Tibial nerve (tissue), 4 donors: Measurements from ENCODE around the gene GLI1. TPM values are rescaled to one million over a fixed set of nuclear protein-coding genes. Genes with fewer than 3 reads are reported as not detected.
A peak's percentile ranks its signal among the peaks of the same experiment; 100 is the strongest.

Experiments used
- DNase-seq, 2 donors: peaks; one replicate each; pipeline ENCODE4 v3.0.0-alpha.2; 2019; ENCODE audit warnings: low spot score in 2 of 2
- H3K27ac ChIP-seq, 4 donors: fragments of 200-600 bp; sonication (generic) in 3 of 4; one replicate each; pipeline ENCODE4 v1.5.1; 2017 to 2019; ENCODE audit warnings: mild to moderate bottlenecking in 1 of 4
- H3K27me3 ChIP-seq, 2 donors: fragments of 200-600 bp; sonication (generic) in 1 of 2; one replicate each; pipeline versions ENCODE4 v1.5.1 to v1.6.0; 2017 to 2019
- H3K36me3 ChIP-seq, 3 donors: fragments of 200-600 bp; sonication (generic); one replicate each; pipeline ENCODE4 v1.5.1; 2018 to 2019
- H3K4me1 ChIP-seq, 4 donors: fragments of 200-600 bp; sonication (generic) in 3 of 4; one replicate each; pipeline ENCODE4 v1.5.1; 2017 to 2019
- H3K4me3 ChIP-seq, 4 donors: fragments of 200-600 bp; sonication (generic) in 3 of 4; one replicate each; pipeline ENCODE4 v1.5.1; 2017 to 2019; ENCODE audit warnings: mild to moderate bottlenecking in 1 of 4, moderate library complexity in 1 of 4
- H3K9me3 ChIP-seq, 4 donors: fragments of 200-600 bp; sonication (generic) in 3 of 4; one replicate each; pipeline ENCODE4 v1.5.1; 2017 to 2019
- CTCF ChIP-seq, 5 experiments: fragments of 200-600 bp in 3 of 5; fragments of 450-650 bp in 2 of 5; sonication (generic) in 3 of 5; IDR thresholded peaks; one replicate each; pipeline ENCODE4 v1.5.1; 2016 to 2019; ENCODE audit warnings: antibody characterized with exemption in 5 of 5, mild to moderate bottlenecking in 3 of 5, moderate library complexity in 2 of 5
- EP300 ChIP-seq, 2 donors: sonication (generic); formaldehyde crosslinking; IDR thresholded peaks; one replicate each; pipeline ENCODE4 v1.6.1; 2017; ENCODE audit warnings: antibody characterized with exemption in 2 of 2, mild to moderate bottlenecking in 1 of 2
- POLR2A ChIP-seq, 2 donors: fragments of 450-650 bp; IDR thresholded peaks; one replicate each; pipeline ENCODE4 v1.6.1; 2017; ENCODE audit warnings: antibody characterized with exemption in 2 of 2, mild to moderate bottlenecking in 2 of 2, moderate library complexity in 2 of 2
- WGBS, 2 donors: methylation state at CpG; one replicate each; pipeline ENCODE4 v1.1.5; 2018; 5-methylcytosine and 5-hydroxymethylcytosine counted together
- total RNA-seq, 4 donors: library from RNA; depleted of rRNA; stranded (reverse); fragments of >200 nt; gene quantifications; one replicate each; pipeline ENCODE4 v1.1.0, GENCODE V29; 2016

The GLI1 gene
- total RNA-seq, 4 donors from 2014 or later, result 16.2 to 61.0 (median 38.7) TPM

DNA sequence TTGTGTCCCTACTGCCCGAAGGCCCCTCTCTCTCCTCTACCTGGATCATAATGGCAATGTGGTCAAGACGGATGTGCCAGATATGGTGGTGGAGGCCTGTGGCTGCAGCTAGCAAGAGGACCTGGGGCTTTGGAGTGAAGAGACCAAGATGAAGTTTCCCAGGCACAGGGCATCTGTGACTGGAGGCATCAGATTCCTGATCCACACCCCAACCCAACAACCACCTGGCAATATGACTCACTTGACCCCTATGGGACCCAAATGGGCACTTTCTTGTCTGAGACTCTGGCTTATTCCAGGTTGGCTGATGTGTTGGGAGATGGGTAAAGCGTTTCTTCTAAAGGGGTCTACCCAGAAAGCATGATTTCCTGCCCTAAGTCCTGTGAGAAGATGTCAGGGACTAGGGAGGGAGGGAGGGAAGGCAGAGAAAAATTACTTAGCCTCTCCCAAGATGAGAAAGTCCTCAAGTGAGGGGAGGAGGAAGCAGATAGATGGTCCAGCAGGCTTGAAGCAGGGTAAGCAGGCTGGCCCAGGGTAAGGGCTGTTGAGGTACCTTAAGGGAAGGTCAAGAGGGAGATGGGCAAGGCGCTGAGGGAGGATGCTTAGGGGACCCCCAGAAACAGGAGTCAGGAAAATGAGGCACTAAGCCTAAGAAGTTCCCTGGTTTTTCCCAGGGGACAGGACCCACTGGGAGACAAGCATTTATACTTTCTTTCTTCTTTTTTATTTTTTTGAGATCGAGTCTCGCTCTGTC lies 2.7 kb upstream of the GLI1 start:
- 92 to 96% methylated on average over 6 of the region's 6 CpGs for WGBS, 2 donors
- Histone ChIP-seq H3K36me3 (no peaks in the 10 kb centered on the region), H3K4me3 (no peak overlapping the region), H3K4me1 (peaks cover 0 to 38% (median 23%) of the 10 kb centered on the region in 4 donors), H3K9me3 (no peaks in the 10 kb centered on the region), H3K27ac (peak overlapping the region in 1 of 4 donors; percentile 7), H3K27me3 (peaks cover 0 to 6% of the 10 kb centered on the region in 2 donors)
- TF ChIP-seq CTCF (IDR thresholded peaks at IDR 0.05) (no peak), EP300 (IDR thresholded peaks at IDR 0.05) (no peak)
- DNase-seq, result no peak

GRCh38 chr12:57458665-57459054 lies 925 bp upstream of the GLI1 start:
- H3K36me3 ChIP-seq, result no peaks in the 10 kb centered on the region
- no peaks in the 10 kb centered on the region for H3K9me3 ChIP-seq
- H3K4me1 ChIP-seq, result peaks cover 0 to 45% (median 23%) of the 10 kb centered on the region in 4 donors
- peaks cover 0 to 6% of the 10 kb centered on the region in 2 donors for H3K27me3 ChIP-seq
- TF ChIP-seq EP300 (IDR thresholded peaks at IDR 0.05), result no peak
- TF ChIP-seq CTCF (IDR thresholded peaks at IDR 0.05), result no peak
- TF ChIP-seq POLR2A (IDR thresholded peaks at IDR 0.05), result no peak
- WGBS, 2 donors, result 18% methylated on average over 3 of the region's 3 CpGs
- H3K4me3 ChIP-seq, result peak overlapping the region; percentile 62 to 84 (median 80)
- DNase-seq, result no peak
- H3K27ac ChIP-seq, result peak overlapping the region; percentile 60 to 92 (median 86)

DNA sequence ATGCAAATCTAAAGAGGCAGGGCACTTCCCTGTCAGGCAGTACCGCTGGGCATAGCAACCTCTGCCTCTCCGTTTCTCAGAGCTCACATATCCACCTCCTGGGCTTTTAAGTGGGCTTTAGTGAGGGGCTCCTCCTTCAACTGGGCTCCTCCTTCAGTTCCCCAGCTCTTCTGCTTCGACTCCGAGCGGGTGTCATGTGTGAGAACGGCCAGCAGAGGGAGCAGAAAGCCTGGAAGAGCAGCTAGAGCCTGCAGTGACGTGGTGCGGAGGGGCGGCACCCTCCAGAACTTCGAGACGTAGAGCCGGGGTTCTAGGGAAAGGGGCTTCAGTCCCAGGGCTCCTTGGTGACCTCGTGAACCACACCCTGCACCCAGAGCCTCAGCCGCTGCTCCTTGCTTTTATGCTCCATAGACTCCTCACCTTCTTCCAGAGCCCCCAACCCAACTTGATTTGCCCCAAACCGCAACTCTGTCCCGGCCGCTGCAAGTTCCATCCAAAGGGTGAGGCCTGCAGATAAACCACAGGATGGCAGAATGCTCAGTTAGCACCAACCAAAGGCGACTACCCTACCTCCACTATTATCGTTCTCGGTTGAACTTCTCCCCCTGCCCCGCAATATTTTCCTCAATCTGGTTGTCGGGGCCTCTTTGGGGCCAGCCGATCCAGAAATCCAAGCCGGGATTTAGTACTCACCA lies 383 bp upstream of the GLI1 start:
- Histone ChIP-seq H3K27ac (peak overlapping the region; percentile 60 to 92 (median 86)), H3K4me1 (peaks cover 0 to 45% (median 23%) of the 10 kb centered on the region in 4 donors), H3K9me3 (no peaks in the 10 kb centered on the region), H3K4me3 (peak overlapping the region; percentile 62 to 84 (median 80)), H3K36me3 (no peaks in the 10 kb centered on the region), H3K27me3 (peaks cover 0 to 6% of the 10 kb centered on the region in 2 donors)
- DNase-seq, result peak; percentile 90 to 97
- TF ChIP-seq CTCF (IDR thresholded peaks at IDR 0.05), result peak; percentile 95 to 98 (median 98)
- TF ChIP-seq EP300 (IDR thresholded peaks at IDR 0.05), result peak in 1 of 2 donors; percentile 57
- TF ChIP-seq POLR2A (IDR thresholded peaks at IDR 0.05), result peak in 1 of 2 donors; percentile 31
- 0% methylated on average over 24 of the region's 24 CpGs for WGBS, 2 donors

DNA sequence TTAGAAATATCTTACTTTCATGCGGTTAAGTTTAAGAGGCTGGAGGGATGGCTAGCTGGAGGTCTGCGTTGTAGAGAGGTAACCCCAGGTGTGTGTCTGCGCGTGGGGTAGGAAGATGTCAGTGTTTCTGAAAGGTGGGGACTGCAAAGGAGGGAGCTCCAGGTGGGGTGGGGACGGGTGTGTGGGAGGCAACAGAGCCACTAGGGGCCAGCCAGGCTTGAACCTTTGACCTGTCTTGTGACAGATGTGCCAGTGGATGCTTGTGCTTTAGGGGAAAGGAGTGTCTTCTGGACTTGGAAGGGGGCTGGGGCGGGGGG lies 841 bp downstream of the GLI1 start:
- peak overlapping the region; percentile 81 to 92 (median 86) for H3K27ac ChIP-seq
- no peak for TF ChIP-seq POLR2A (IDR thresholded peaks at IDR 0.05)
- no peak for TF ChIP-seq CTCF (IDR thresholded peaks at IDR 0.05)
- no peak for TF ChIP-seq EP300 (IDR thresholded peaks at IDR 0.05)
- 0 to 1% methylated on average over 6 of the region's 6 CpGs for WGBS, 2 donors
- H3K4me1 ChIP-seq, result peaks cover 0 to 44% (median 23%) of the 10 kb centered on the region in 4 donors
- H3K9me3 ChIP-seq, result no peaks in the 10 kb centered on the region
- peak overlapping the region; percentile 62 to 84 (median 80) for H3K4me3 ChIP-seq
- DNase-seq, result no peak
- H3K36me3 ChIP-seq, result peaks cover 0 to 8% (median 0%) of the 10 kb centered on the region in 3 donors
- peaks cover 0 to 1% of the 10 kb centered on the region in 2 donors for H3K27me3 ChIP-seq

GRCh38 chr12:57460841-57461275 lies 1.3 kb downstream of the GLI1 start:
- 1% methylated on average over 15 of the region's 19 CpGs for WGBS, 2 donors

More at GRCh38 chr12:57460841-57461275, 1.3 kb downstream of the GLI1 start:
- Histone ChIP-seq H3K27ac (peak overlapping the region; percentile 81 to 92 (median 86)), H3K4me3 (peak overlapping the region; percentile 62 to 84 (median 80)), H3K4me1 (peaks cover 0 to 40% (median 21%) of the 10 kb centered on the region in 4 donors), H3K9me3 (no peaks in the 10 kb centered on the region), H3K36me3 (peaks cover 0 to 12% (median 0%) of the 10 kb centered on the region in 3 donors), H3K27me3 (no peaks in the 10 kb centered on the region)
- no peak for DNase-seq
- TF ChIP-seq POLR2A (IDR thresholded peaks at IDR 0.05), result no peak
- TF ChIP-seq EP300 (IDR thresholded peaks at IDR 0.05), result no peak
- TF ChIP-seq CTCF (IDR thresholded peaks at IDR 0.05), result no peak
